ENCODE results near the gene CES2.

DNA sequence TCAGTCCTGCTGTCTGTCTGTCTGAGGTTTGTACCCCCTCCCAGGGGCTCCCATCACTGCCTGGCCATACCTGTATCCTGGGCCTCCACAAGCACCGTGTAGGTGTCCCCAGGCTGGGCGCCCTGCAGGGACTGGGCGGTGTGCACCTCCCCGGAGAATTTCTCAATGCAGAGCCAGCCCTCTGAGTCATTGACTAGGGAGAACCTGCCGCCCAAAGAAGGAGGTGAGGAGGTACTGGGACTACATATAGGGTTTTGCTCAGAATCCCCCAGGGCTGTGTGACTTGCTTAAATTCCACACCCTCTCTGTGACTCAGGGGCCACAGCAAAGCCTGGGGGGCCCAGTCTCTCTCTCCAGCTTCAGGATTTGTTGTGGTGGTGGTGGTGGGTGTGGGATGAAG, 24.2 kb upstream of the CES2 start:
- no peak for TF ChIP-seq CTCF (IDR thresholded peaks at IDR 0.05; ENCODE audit: poor library complexity)
- TF ChIP-seq EZH2 (IDR thresholded peaks at IDR 0.05; ENCODE audit: borderline replicate concordance): no peak
- no peak for TF ChIP-seq EZH2phosphoT487 (IDR thresholded peaks at IDR 0.05; ENCODE audit: low read depth, severe bottlenecking, unreplicated experiment)
